HuH-7.5 (cell line): ENCODE measurements around the gene CLEC10A.
A peak's percentile ranks its signal among the peaks of the same experiment; 100 is the strongest.
"Not testable (repeated sequence)": the region's sequence is repeated elsewhere in the genome, so short reads cannot be mapped to it uniquely, and the experiment has no call there.

Experiments used
- DNase-seq: peaks from one replicate; pipeline ENCODE4 v3.0.0; 2011; ENCODE audit warnings: low spot score

Gene CLEC10A

DNA sequence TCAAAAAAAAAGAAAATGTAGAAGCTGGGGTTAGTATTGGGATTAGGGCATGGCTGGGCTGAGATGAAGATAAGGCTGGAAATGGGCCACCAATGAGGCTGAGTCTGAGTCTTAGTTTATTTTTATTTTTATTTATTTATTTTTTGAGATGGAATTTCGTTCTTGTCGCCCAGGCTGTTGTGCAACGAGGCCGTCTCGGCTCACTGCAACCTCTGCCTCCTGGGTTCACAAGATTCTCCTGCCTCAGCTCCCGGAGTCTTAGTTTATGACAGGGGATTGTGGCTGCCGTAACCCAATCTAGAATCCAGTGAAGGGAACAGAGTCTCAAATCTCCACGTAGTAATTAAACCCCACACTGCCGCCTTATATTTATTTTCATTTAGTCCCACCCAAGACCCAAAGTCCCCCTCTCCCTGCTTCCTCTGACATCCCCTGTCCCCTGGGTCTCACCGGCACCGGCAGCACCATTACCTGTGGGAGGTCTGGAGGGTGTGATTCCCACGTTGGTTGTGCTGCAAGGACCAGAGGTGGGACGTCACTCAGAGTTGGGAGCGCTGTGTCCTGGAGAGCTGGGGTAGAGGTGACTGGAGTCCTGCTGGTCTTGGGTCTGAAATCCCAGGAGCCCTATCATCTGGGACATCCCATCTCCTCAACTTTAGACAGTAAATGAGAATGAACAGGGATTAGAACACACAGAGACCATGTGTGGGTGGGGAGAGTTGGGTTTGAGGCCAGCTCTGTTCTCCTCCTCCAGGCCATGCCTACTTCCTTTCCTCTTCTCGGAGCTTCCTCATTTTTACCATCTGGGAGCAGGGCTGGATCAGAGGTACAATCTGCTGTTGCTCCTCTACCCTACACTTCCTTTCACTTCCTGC, at the start of gene CLEC10A:
Gene CLEC10A (minus strand): TSS at position 671 of the 875 bp plus-strand sequence. CDS start 1,439 bp downstream, outside the sequence.
- no peak for DNase-seq

GRCh38 chr17:7129311-7129710, 49.3 kb upstream of the CLEC10A start:
- DNase-seq: no peak

- DNase-seq: no peak
Observed at GRCh38 chr17:7128160-7128559, 48.1 kb upstream of the CLEC10A start.

GRCh38 chr17:7127501-7127900, 47.5 kb upstream of the CLEC10A start:
- not testable (repeated sequence) for DNase-seq

- not testable (repeated sequence) for DNase-seq
Observed at GRCh38 chr17:7126386-7126785, 46.3 kb upstream of the CLEC10A start.

- no peak for DNase-seq
Observed at GRCh38 chr17:7124923-7125322, 44.9 kb upstream of the CLEC10A start.

- DNase-seq: no peak
Observed at GRCh38 chr17:7123844-7124243, 43.8 kb upstream of the CLEC10A start.

DNA sequence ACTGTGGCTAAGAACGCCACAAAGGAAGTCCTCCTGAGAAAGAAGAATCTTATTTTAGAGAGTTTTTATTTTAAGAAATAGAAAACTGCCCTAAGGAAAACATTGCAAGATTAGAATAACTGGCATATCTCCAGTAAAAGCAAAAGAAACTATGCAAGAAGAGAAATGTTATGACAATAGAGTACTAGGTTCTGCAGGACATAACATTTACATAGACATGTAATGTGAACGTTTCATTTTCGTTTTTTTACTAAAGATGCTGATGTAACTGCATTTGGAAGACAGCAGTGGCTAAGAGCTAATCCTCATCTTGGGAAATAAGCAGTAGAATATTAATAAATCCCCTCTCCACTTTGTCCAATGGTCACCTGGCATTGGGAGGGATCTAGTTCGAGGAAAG, 42.3 kb upstream of the CLEC10A start:
- DNase-seq: no peak

GRCh38 chr17:7120635-7121034, 40.6 kb upstream of the CLEC10A start:
- DNase-seq: not testable (repeated sequence)

DNA sequence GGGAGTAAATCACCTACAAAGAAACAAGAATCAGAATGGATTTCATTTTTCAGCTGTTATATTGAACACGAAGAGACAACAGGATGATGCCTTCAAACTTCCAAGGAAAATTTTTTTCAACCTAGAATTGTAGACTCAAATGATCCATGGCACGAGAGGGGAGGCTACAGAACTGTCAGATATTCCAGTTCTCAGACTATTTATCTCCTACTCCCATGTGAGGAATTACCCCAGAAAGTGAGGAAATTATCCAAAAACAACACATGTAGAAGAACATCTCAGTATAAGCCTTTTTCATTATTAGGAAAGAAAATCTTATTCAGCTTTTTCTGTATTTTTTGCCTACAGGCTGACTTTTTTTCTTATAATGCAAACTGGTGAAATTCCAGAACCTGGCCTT, 40.1 kb upstream of the CLEC10A start:
- no peak for DNase-seq

DNA sequence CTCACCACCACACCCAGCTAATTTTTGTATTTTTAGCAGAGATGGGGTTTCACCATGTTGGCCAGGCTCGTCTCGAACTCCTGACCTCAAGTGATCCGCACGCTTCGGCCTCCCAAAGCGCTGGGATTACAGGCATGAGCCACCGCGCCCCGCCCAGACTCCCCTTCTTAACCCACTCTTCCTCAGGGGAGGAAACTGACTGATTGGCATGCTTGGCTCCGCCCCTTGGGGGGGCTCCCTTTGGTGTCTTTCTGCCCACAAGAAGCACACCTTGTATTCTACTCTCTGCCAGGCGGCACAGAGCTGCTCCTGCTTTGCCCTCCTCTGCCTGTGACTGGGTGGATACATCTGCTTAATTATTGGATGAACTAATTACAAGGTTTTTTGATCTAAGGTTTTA, 39.3 kb upstream of the CLEC10A start:
- DNase-seq: no peak

DNA sequence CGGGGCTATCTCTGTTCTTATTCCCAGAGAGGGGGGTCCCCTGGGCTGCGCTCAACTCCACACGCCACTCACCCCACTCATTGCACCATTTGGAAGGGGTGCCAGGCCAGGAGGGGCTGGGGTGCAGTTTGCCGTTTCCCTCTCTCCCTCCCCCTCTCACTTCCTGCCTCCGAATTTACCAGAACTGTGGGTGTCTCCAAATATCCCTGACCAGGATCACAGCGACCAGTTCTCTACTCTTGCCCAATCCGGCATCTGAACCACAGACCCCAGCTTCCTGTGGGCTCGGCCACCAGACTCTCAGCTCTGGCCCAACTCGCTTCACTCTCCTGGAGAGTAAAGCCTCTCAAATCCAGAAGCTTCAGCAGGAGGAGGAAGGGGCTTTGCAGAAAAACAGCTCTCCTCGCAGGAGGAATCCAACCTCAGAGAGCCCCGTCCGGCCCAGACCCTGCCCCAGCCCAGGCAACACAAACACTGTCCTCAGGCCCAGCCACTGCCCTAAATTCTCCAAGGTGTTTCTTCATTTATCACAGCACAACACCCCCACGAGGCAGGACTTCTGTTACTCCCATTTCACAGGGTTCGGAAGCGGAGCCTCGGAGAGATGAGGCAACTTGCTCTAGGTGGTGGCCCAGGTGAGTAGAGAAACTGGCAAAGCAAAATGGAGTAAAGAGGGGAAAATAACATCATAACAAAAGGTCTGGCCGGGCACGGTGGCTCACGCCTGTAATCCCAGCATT, 35.0 kb upstream of the CLEC10A start:
- DNase-seq: peak; percentile 67

GRCh38 chr17:7114241-7114874, 34.3 kb upstream of the CLEC10A start, which contains the start of gene ASGR2:
TSS of gene ASGR2 (minus strand) at chr17:7114822. CDS start at chr17:7114240, 582 bp downstream.
- DNase-seq: peak; percentile 88

GRCh38 chr17:7113273-7114071, 33.4 kb upstream of the CLEC10A start:
- no peak for DNase-seq

- DNase-seq: no peak
Observed at GRCh38 chr17:7112510-7113108, 32.6 kb upstream of the CLEC10A start.

- DNase-seq: no peak
Observed at GRCh38 chr17:7111784-7112509, 31.9 kb upstream of the CLEC10A start.

DNA sequence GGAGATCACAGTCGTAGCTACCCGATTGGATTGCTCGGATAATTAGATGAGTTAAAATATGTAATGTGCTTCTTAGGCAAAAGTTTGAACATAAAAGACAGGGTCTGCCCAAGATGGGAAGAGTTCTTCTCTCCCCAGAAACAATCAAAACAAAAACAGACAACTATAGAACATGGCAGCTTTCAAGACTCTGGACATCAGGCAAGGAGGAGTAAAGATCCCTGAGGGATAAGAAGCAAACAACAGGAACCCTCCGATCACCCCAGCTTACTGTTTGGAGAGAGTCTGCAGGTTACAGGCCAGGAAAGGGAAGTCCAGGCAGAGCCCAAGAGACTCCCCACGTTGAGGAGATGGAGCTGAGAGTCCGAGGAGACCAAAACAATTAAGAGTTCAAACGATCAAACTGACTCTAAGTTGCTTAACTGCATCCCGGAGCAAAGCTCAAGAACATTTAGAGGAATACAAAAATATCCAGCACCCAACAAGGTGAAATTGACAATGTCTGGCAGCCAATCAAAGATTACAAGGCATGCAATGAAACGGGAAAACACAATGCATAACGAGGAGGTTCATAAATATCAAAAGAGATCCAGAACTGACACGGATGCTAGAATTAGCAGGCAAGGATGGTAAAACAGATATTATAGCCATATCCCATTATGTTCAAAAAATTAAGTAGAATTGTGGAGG, 30.7 kb upstream of the CLEC10A start:
- no peak for DNase-seq

DNA sequence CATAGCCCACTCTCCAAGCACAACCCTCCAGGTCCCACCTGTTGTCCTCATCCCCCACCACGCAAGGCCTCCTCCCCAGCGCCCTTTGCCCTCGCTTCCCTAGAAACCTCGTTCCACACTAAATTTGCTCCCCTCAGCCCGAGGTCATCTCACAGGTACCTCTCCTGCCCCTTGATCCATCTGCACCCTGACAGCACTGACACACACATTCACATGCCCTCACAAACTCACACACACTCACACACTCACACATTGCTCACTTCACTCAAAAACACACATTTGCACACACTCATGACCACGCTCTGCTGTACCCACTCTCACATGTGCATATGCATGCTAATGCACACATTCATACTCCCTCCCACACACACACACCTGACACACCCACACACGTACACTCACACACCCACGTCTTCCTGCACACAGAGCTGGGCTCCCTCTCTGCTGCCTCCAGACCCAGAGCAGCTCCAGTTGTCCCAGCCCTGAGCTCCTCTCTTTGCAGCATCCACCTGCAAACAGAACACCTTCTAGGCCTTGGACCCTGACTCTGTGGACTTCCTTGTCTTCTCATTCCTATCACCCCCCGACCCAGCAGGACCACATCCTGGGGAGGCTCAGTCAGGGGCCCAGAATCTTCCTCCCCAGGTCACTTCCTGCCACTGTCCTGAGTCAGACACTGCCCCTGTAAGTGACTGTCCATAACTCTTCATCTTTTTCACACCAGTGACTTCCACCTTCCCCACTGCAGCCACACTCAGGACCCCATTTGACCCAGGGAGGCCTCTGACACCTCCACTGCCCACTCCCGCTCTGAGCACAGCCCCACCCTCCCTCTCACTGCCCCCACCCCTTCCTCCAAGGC, 29.6 kb upstream of the CLEC10A start:
- no peak for DNase-seq

DNA sequence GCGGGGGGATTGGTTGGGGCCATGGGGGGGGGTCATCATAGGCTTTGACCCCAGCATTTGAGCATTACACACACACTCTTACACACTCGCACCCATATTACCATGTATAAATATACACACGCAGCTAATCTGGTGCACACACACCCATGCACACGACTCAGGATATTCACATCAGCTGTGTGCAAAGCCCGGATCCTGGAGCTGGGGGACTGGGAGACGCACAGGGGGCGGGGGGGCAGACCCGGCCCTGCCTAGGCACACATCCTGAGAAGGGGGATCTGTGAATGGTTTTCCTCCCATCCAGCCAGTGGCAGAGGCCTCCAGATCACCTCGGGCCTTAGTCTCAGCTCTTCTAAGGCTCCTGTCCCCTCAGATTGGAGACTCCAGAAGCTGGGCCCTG, 28.9 kb upstream of the CLEC10A start:
- no peak for DNase-seq
